Mucosa of rectum (tissue), 2 donors: Measurements from ENCODE around the gene MXI1.
A peak's percentile ranks its signal among the peaks of the same experiment; 100 is the strongest.
"Not testable (repeated sequence)": the region's sequence is repeated elsewhere in the genome, so short reads cannot be mapped to it uniquely, and the experiment has no call there.

Experiments used
- H3K27ac ChIP-seq, 2 donors: one replicate each; pipeline ENCODE4 v1.7.0; 2013; ENCODE audit warnings: inconsistent platforms in 2 of 2, low read depth in 2 of 2, low read length in 2 of 2
- H3K27me3 ChIP-seq, 2 donors: one replicate each; pipeline ENCODE4 v1.7.0; 2013; ENCODE audit warnings: low read length in 2 of 2; ENCODE audit not compliant: control insufficient read depth in 2 of 2, insufficient read depth in 2 of 2
- H3K36me3 ChIP-seq, 2 donors: one replicate each; pipeline ENCODE4 v1.7.0; 2013; ENCODE audit warnings: low read length in 2 of 2; ENCODE audit not compliant: control insufficient read depth in 2 of 2, insufficient read depth in 2 of 2
- H3K4me1 ChIP-seq, 2 donors: one replicate each; pipeline ENCODE4 v1.7.0; 2013; ENCODE audit warnings: low read length in 2 of 2, mild to moderate bottlenecking in 1 of 2; ENCODE audit not compliant: control insufficient read depth in 2 of 2, insufficient read depth in 2 of 2
- H3K4me3 ChIP-seq, 2 donors: one replicate each; pipeline ENCODE4 v1.7.0; 2013; ENCODE audit warnings: low read length in 2 of 2
- H3K9ac ChIP-seq, 2 donors: one replicate each; pipeline ENCODE4 v1.7.0; 2013; ENCODE audit warnings: low read length in 2 of 2, low read depth in 1 of 2, mild to moderate bottlenecking in 1 of 2
- H3K9me3 ChIP-seq, 2 donors: one replicate each; pipeline ENCODE4 v1.7.0; 2013; ENCODE audit warnings: low read length in 2 of 2; ENCODE audit not compliant: control insufficient read depth in 2 of 2
- donor health status: healthy.
- donor health status: Normal muscosa, but diverticular disease.

The MXI1 gene

DNA sequence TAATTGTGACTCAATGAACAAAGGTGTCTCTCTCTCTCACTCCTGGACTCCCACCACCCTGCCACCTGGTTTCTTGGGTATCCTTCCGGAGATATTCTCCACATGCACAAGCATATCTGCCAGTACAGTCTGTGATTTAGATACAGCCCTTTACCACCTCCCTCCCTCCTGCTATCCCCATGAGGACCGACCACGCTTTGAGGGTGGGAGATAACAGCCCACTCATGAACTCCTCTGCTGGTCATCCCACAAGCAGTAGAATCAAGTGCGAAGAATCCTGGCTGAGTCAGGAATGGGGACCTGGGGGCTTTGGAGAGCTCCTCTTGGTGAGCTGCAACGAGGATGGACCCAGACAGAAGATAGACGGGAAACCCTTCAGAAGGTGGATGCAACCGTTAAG is 28.2 kb upstream of the MXI1 start:
- no peak overlapping the region for H3K9ac ChIP-seq
- no peaks in the 10 kb centered on the region for H3K4me1 ChIP-seq
- H3K9me3 ChIP-seq, result no peaks in the 10 kb centered on the region
- H3K27ac ChIP-seq, result no peak overlapping the region
- no peak overlapping the region for H3K4me3 ChIP-seq
- H3K36me3 ChIP-seq, result no peaks in the 10 kb centered on the region
- no peaks in the 10 kb centered on the region for H3K27me3 ChIP-seq

DNA sequence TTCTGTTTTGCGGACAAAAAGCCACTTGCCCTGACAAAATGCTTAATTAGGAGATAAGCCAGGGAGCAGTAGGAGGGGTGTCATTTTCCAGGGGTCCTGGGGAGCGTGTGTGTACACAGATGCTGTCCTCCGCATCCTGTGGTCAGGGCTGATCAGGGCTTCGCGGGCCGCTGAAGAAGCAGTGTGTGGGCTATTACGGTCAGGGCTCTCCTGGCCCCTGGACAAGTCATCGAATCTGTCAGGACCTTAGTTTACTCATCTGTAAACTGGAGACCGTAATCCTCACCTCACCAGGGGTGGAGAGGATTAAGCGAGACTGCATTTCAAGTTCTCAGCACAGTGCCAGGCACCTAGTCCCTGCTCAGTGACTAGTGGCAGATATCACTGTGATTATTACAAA is 26.0 kb upstream of the MXI1 start:
- no peaks in the 10 kb centered on the region for H3K9me3 ChIP-seq
- no peak overlapping the region for H3K27ac ChIP-seq
- H3K36me3 ChIP-seq, result no peaks in the 10 kb centered on the region
- H3K9ac ChIP-seq, result no peak overlapping the region
- H3K4me1 ChIP-seq, result peaks cover 3 to 8% of the 10 kb centered on the region in 2 donors
- no peaks in the 10 kb centered on the region for H3K27me3 ChIP-seq
- no peak overlapping the region for H3K4me3 ChIP-seq

DNA sequence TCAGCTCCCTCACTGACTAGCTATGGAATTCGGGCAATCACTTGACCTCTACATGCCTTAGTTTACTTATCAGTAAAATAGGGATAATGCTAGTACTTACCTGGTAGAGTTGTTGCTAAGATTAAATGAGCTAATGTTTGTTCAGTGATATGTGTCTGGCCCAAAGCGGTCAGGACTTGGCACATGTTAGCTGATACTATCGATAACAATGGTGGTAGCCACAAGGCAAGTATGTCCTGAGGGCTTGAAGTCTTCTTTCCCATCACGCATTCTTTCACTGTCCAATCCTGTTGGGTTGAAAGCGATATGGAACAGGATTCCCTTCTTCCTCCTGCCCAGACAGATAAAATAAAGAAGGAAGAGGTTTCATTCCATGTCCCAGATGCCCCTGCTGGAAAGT is 25.5 kb upstream of the MXI1 start:
- Histone ChIP-seq H3K36me3 (no peaks in the 10 kb centered on the region), H3K4me3 (no peak overlapping the region), H3K27ac (no peak overlapping the region), H3K9me3 (no peaks in the 10 kb centered on the region), H3K27me3 (no peaks in the 10 kb centered on the region), H3K9ac (no peak overlapping the region), H3K4me1 (peaks cover 3 to 10% of the 10 kb centered on the region in 2 donors)

DNA sequence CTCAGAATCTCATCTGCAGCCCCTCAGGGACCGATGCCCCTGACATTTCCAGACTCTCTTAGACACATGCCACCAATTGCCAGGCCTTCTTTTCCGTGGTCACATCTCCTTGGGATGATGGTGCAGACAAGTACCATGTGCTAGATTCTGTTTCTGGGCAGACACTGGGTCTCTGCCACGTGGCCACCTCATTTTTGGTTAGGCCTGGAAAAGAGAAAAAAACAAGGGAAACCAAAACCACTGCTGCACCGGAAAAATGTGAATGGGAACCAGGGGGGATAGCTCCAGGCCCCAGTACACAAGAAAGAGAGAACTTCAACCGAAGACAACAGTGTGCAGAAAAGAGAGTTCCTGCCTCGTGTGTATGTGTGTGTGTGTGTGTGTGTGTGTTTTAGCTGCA is 23.0 kb upstream of the MXI1 start:
- H3K9me3 ChIP-seq, result no peaks in the 10 kb centered on the region
- no peak overlapping the region for H3K4me3 ChIP-seq
- no peak overlapping the region for H3K27ac ChIP-seq
- H3K36me3 ChIP-seq, result no peaks in the 10 kb centered on the region
- H3K9ac ChIP-seq, result no peak overlapping the region
- H3K27me3 ChIP-seq, result no peaks in the 10 kb centered on the region
- H3K4me1 ChIP-seq, result peaks cover 3 to 10% of the 10 kb centered on the region in 2 donors

DNA sequence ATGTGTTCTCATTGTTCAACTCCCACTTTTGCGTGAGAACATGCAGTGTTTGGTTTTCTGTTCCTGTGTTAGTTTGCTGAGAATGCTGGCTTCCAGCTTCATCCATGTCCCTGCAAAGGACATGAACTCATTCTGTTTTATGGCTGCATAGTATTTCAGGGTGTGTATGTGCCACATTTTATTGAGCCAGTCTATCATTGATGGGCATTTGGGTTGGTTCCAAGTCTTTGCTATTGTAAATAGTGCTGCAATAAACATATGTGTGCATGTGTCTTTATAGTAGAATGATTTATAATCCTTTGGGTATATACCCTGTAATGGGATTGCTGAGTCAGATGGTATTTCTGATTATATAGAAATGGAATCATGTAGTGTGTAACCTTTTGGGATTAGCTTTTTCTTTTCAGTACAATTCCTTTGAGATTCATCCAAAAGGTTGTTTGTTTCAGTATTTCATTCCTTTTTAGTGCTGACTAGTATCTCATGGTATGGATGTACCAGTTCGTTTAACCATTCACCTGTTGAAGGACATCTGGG is 21.7 kb upstream of the MXI1 start:
- not testable (repeated sequence) for H3K9me3 ChIP-seq, H3K4me3 ChIP-seq

DNA sequence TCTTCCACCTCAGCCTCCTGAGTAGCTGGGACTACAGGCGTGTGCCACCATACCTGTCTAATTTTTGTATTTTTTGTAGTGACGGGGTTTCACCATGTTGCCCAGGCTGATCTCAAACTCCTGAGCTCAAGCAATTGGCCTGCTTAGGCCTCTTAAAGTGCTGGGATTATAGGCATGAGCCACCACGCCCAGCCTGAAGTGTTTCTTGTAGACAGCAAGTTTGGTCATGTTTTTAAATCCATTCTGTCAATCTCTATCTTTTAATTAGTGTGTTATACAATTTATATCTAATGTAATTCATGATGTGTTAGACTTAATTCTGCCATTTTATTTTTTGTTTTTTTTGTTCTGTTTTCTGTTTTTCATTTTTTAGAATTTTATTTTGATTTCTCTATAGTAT is 17.2 kb upstream of the MXI1 start:
- peaks cover 3 to 8% of the 10 kb centered on the region in 2 donors for H3K4me1 ChIP-seq
- H3K27ac ChIP-seq, result no peak overlapping the region
- H3K36me3 ChIP-seq, result no peaks in the 10 kb centered on the region
- H3K4me3 ChIP-seq, result no peak overlapping the region
- H3K27me3 ChIP-seq, result no peaks in the 10 kb centered on the region
- no peak overlapping the region for H3K9ac ChIP-seq
- no peaks in the 10 kb centered on the region for H3K9me3 ChIP-seq

More for the DNA sequence above, 21.7 kb upstream of the MXI1 start:
- H3K27me3 ChIP-seq, H3K9ac ChIP-seq, H3K36me3 ChIP-seq: not testable (repeated sequence)
- Histone ChIP-seq H3K4me1 (peaks cover 3 to 10% of the 10 kb centered on the region in 2 donors), H3K27ac (peak overlapping the region; percentile 77 to 90)

DNA sequence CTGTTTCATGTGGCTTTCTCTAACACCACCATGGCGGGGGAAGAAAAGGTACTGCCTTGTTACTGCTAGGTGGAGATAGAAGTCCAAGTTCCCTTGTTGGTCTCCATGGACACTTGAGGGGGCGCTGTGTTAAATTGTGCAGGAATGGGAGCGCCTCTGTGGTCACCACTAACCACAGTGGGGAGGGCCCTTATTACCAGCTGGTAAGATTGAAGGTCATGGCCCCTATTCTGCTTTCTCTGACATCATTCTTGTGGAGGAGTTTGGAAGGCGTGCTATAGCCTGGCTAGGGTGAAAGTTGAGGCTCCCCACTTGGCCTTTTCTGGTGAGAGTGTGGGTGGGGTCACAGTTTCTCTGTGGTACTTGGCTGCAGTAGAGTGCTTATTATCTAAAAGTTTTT is 14.9 kb upstream of the MXI1 start:
- no peaks in the 10 kb centered on the region for H3K4me1 ChIP-seq
- no peaks in the 10 kb centered on the region for H3K9me3 ChIP-seq
- H3K9ac ChIP-seq, result no peak overlapping the region
- no peak overlapping the region for H3K4me3 ChIP-seq
- no peaks in the 10 kb centered on the region for H3K27me3 ChIP-seq
- H3K27ac ChIP-seq, result no peak overlapping the region
- H3K36me3 ChIP-seq, result no peaks in the 10 kb centered on the region

DNA sequence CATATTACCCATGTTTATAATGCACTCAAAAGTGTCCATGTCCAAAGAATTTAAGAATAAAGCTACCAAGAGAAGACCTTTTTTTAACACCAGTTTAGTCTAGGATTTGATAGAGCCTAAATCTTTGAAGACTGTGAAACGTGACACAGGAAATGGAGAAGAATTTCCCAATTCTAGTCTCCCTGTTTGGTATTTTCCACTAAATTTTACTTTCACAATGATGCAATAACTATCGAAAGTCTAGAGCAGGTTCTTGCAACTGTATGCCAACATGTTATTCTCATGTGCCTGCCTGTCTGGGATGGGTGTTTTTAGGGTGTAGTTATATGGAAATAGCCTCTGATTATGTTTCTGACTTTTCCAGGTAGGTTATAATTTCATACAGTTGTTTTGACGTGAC is 6.9 kb upstream of the MXI1 start:
- no peak overlapping the region for H3K9ac ChIP-seq
- H3K4me1 ChIP-seq, result peaks cover 3 to 14% of the 10 kb centered on the region in 2 donors
- no peak overlapping the region for H3K27ac ChIP-seq

DNA sequence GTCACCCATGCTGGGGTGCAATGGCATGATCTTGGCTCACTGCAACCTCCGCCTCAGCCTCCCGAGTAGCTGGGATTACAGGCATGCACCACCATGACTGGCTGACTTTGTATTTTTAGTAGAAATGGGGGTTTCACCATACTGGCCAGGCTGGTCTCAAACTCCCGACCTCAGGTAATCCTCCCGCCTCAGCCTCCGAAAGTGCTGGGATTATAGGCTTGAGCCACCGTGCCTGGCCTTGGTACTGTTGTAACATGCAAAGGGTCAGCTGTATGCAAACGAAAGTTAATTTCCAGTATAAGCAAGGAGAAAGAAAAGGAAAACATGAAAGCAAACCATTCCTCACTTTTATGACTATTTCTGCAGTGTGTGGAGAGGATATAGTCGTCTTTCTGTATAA is 6.4 kb upstream of the MXI1 start:
- H3K4me1 ChIP-seq, result peaks cover 3 to 14% of the 10 kb centered on the region in 2 donors
- H3K27me3 ChIP-seq, H3K4me3 ChIP-seq, H3K9me3 ChIP-seq, H3K27ac ChIP-seq, H3K36me3 ChIP-seq, H3K9ac ChIP-seq: not testable (repeated sequence)

More for the DNA sequence above, 6.9 kb upstream of the MXI1 start:
- Histone ChIP-seq H3K4me3 (no peak overlapping the region), H3K27me3 (no peaks in the 10 kb centered on the region), H3K9me3 (no peaks in the 10 kb centered on the region), H3K36me3 (no peaks in the 10 kb centered on the region)

DNA sequence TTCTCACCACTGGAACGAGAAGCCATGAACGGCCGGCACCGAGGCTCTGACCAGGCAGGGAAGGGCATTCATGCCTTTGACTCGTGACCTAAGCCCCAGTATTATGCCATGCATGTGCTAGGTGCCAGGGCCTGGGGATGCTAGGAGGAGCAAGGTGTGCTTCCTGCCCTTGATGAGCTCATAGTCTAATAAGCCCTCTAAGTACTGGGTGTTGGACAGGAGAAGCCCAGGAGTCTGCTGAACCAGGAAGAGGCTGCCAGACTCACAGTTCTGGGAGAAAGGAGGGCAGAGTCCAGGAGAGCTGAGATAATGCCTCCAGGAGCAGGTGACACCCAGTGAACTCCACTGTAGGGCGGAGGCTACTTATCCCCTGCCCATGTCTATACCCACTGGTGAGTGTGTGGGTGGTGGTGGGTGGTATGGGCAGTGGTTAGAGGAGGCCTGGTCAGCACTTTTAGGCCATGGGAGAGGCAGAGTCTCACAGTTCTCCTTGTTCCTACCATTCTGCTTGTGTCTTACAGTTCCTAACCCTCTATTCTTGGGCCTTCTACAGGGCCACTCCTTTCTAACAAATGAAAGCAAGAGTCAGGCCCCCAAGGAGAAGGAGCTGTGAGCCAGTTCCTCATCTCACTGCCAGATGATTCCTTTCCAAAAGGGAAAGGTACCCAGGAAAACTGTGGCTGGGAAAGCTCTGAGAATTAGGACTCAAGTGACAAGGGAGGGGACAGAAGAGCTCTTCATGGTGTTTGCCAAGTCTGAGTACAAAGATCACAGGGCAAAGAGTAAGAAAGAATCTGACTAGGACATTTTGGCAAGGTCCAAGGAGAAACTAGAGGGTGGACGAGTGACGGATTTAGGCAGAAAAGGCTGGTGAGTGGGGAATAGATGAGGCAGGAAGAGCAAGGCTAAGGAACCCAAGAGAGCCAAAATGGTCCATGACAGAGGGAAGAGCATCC is 3.6 kb upstream of the MXI1 start:
- peak overlapping the region; percentile 86 to 88 for H3K27ac ChIP-seq
- peak overlapping the region in 1 of 2 donors; percentile 41 for H3K9ac ChIP-seq
- no peaks in the 10 kb centered on the region for H3K27me3 ChIP-seq
- H3K4me1 ChIP-seq, result peaks cover 10 to 14% of the 10 kb centered on the region in 2 donors
- H3K36me3 ChIP-seq, result no peaks in the 10 kb centered on the region
- no peak overlapping the region for H3K4me3 ChIP-seq
- no peaks in the 10 kb centered on the region for H3K9me3 ChIP-seq
